NB4 (cell line): ENCODE measurements around the gene EFNB1.

Experiments
- MYC ChIP-seq: IDR thresholded peaks from 2 replicates; pipeline ENCODE4 v1.6.1; 2011; ENCODE audit warnings: low read depth, low read length
- POLR2A ChIP-seq: IDR thresholded peaks from 2 replicates; pipeline ENCODE4 v1.6.1; 2011; ENCODE audit warnings: mild to moderate bottlenecking; ENCODE audit not compliant: insufficient read length; ENCODE audit errors: extremely low read depth
- TF ChIP-seq, protein P1 (sequence below): IDR thresholded peaks from one replicate; pipeline ENCODE4 v1.5.1; 2012; ENCODE audit warnings: low read depth, low read length
- TF ChIP-seq, protein P2 (sequence below): IDR thresholded peaks from 2 replicates; pipeline ENCODE4 v1.6.1; 2011; ENCODE audit warnings: low read depth, low read length

DNA sequence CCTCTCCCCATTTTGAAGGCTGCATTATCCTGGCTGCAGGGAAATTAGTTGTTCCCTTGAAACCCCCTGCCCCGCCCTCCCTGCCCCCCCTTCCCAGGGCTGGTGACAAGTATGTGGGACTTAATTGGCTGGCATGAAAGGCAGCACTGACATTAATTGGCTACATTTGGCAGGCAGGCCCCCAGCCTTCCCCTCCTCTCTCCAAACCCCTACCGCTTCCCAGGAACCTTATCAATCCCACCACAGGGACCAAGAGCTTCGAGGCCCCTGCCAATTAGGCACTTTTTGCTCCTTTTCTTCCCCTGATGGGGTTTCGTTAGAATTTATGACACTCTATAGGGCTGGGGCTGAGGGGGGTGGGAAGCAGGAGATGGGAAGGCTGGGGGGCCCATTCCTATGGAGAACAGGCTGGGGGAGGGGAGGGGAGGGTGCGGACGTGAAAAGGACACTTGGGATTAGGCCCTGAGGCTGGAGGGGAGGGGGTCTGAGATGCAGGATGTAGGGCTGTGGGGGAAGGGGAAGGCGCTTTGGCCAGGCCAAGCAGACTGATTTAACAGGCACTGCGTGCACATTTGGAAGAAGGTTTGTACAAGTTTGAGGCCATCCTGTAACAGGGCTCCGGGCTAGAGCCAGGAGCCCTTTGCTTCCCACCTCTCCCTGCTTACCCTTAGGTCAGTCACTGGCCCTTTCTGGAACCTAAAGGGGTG, 52.2 kb downstream of the EFNB1 start:
- TF ChIP-seq, protein P1, sequence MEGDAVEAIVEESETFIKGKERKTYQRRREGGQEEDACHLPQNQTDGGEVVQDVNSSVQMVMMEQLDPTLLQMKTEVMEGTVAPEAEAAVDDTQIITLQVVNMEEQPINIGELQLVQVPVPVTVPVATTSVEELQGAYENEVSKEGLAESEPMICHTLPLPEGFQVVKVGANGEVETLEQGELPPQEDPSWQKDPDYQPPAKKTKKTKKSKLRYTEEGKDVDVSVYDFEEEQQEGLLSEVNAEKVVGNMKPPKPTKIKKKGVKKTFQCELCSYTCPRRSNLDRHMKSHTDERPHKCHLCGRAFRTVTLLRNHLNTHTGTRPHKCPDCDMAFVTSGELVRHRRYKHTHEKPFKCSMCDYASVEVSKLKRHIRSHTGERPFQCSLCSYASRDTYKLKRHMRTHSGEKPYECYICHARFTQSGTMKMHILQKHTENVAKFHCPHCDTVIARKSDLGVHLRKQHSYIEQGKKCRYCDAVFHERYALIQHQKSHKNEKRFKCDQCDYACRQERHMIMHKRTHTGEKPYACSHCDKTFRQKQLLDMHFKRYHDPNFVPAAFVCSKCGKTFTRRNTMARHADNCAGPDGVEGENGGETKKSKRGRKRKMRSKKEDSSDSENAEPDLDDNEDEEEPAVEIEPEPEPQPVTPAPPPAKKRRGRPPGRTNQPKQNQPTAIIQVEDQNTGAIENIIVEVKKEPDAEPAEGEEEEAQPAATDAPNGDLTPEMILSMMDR: no peak
- TF ChIP-seq POLR2A: no peak
- TF ChIP-seq, protein P2, sequence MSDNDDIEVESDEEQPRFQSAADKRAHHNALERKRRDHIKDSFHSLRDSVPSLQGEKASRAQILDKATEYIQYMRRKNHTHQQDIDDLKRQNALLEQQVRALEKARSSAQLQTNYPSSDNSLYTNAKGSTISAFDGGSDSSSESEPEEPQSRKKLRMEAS: no peak
- TF ChIP-seq MYC: no peak
